ENCODE measurements around the gene AKT1. TPM values are rescaled to one million over a fixed set of nuclear protein-coding genes. Genes with fewer than 3 reads are reported as not detected.
"Not testable (repeated sequence)": the region's sequence is repeated elsewhere in the genome, so short reads cannot be mapped to it uniquely, and the experiment has no call there.

The AKT1 gene
- total RNA-seq, 1 experiment from 2014 or later, result 123 TPM

GRCh38 chr14:104816616-104816884 is 21.0 kb upstream of the AKT1 start:
- intact Hi-C loops (cut with micrococcal nuclease; ENCODE audit: unreplicated experiment), result no loop called here
- Histone ChIP-seq H3K4me3 (ENCODE audit: low read depth, low read length, poor library complexity, severe bottlenecking) (peak overlapping the region; percentile 100), H3K27ac (ENCODE audit: low read depth, low read length, poor library complexity, severe bottlenecking) (peak overlapping the region; percentile 94), H3K9me3 (ENCODE audit: low read depth, low read length, poor library complexity, severe bottlenecking) (no peaks in the 10 kb centered on the region), H3K4me1 (ENCODE audit: insufficient read depth, low read length, poor library complexity, severe bottlenecking) (peaks cover 9% of the 10 kb centered on the region), H3K27me3 (replicated peaks; ENCODE audit: insufficient read depth, low read depth, low read length, poor library complexity) (no peaks in the 10 kb centered on the region), H3K36me3 (ENCODE audit: insufficient read depth, low read length, poor library complexity, severe bottlenecking) (no peaks in the 10 kb centered on the region)
- ChIA-PET CTCF (no interaction called here), POLR2A (ENCODE audit: low non-redundant PET) (no interaction called here)
- no peak for DNase-seq (ENCODE audit: low spot score)
- no TSS peak for BruUV-seq (replicated peaks)
- TF ChIP-seq EZH2 (IDR thresholded peaks at IDR 0.05; ENCODE audit: borderline replicate concordance, low read depth, low read length, poor library complexity, severe bottlenecking), result no peak
- no peak for TF ChIP-seq CTCF (conservative IDR thresholded peaks at IDR 0.05; ENCODE audit: low read depth, low read length)

- CTCF ChIA-PET; BruUV-seq (replicated peaks); H3K4me1 ChIP-seq (ENCODE audit: insufficient read depth, low read length, poor library complexity, severe bottlenecking); POLR2A ChIA-PET (ENCODE audit: low non-redundant PET); H3K9me3 ChIP-seq (ENCODE audit: low read depth, low read length, poor library complexity, severe bottlenecking); H3K27me3 ChIP-seq (replicated peaks; ENCODE audit: insufficient read depth, low read depth, low read length, poor library complexity); intact Hi-C loops (cut with micrococcal nuclease; ENCODE audit: unreplicated experiment); H3K36me3 ChIP-seq (ENCODE audit: insufficient read depth, low read length, poor library complexity, severe bottlenecking); H3K27ac ChIP-seq (ENCODE audit: low read depth, low read length, poor library complexity, severe bottlenecking); DNase-seq (ENCODE audit: low spot score): not testable (repeated sequence)
- peak overlapping the region; percentile 100 for H3K4me3 ChIP-seq (ENCODE audit: low read depth, low read length, poor library complexity, severe bottlenecking)
Measured at GRCh38 chr14:104814701-104815100, 19.2 kb upstream of the AKT1 start.

GRCh38 chr14:104813286-104813685 is 17.7 kb upstream of the AKT1 start:
- H3K4me3 ChIP-seq (ENCODE audit: low read depth, low read length, poor library complexity, severe bottlenecking), result no peak overlapping the region
- ChIA-PET CTCF (no interaction called here), POLR2A (ENCODE audit: low non-redundant PET) (no interaction called here)
- TF ChIP-seq EZH2 (IDR thresholded peaks at IDR 0.05; ENCODE audit: borderline replicate concordance, low read depth, low read length, poor library complexity, severe bottlenecking) (no peak), CTCF (conservative IDR thresholded peaks at IDR 0.05; ENCODE audit: low read depth, low read length) (no peak)
- H3K4me1 ChIP-seq (ENCODE audit: insufficient read depth, low read length, poor library complexity, severe bottlenecking), result peaks cover 9% of the 10 kb centered on the region
- H3K36me3 ChIP-seq (ENCODE audit: insufficient read depth, low read length, poor library complexity, severe bottlenecking), result no peaks in the 10 kb centered on the region
- no TSS peak for BruUV-seq (replicated peaks)
- intact Hi-C loops (cut with micrococcal nuclease; ENCODE audit: unreplicated experiment), result no loop called here
- H3K27ac ChIP-seq (ENCODE audit: low read depth, low read length, poor library complexity, severe bottlenecking), result no peak overlapping the region
- no peaks in the 10 kb centered on the region for H3K9me3 ChIP-seq (ENCODE audit: low read depth, low read length, poor library complexity, severe bottlenecking)
- no peaks in the 10 kb centered on the region for H3K27me3 ChIP-seq (replicated peaks; ENCODE audit: insufficient read depth, low read depth, low read length, poor library complexity)
- no peak for DNase-seq (ENCODE audit: low spot score)

GRCh38 chr14:104810316-104810715 is 14.8 kb upstream of the AKT1 start:
- no peak for DNase-seq (ENCODE audit: low spot score)
- ChIA-PET POLR2A (ENCODE audit: low non-redundant PET) (no interaction called here), CTCF (interaction anchor here (0.5 kb wide), 1 partner anchor 16 kb away, joined by 3 read pairs; no protein-coding TSS in a partner anchor)
- no peaks in the 10 kb centered on the region for H3K27me3 ChIP-seq (replicated peaks; ENCODE audit: insufficient read depth, low read depth, low read length, poor library complexity)
- no peaks in the 10 kb centered on the region for H3K9me3 ChIP-seq (ENCODE audit: low read depth, low read length, poor library complexity, severe bottlenecking)
- peaks cover 10% of the 10 kb centered on the region for H3K4me1 ChIP-seq (ENCODE audit: insufficient read depth, low read length, poor library complexity, severe bottlenecking)
- no peak overlapping the region for H3K4me3 ChIP-seq (ENCODE audit: low read depth, low read length, poor library complexity, severe bottlenecking)
- intact Hi-C loops (cut with micrococcal nuclease; ENCODE audit: unreplicated experiment), result no loop called here
- no peak overlapping the region for H3K27ac ChIP-seq (ENCODE audit: low read depth, low read length, poor library complexity, severe bottlenecking)
- no peak for TF ChIP-seq CTCF (conservative IDR thresholded peaks at IDR 0.05; ENCODE audit: low read depth, low read length)
- TF ChIP-seq EZH2 (IDR thresholded peaks at IDR 0.05; ENCODE audit: borderline replicate concordance, low read depth, low read length, poor library complexity, severe bottlenecking), result no peak
- no TSS peak for BruUV-seq (replicated peaks)
- no peaks in the 10 kb centered on the region for H3K36me3 ChIP-seq (ENCODE audit: insufficient read depth, low read length, poor library complexity, severe bottlenecking)
